Spleen (tissue), 11 donors: Measurements from ENCODE around the gene HS3ST1. TPM values are rescaled to one million over a fixed set of nuclear protein-coding genes. Genes with fewer than 3 reads are reported as not detected.

Experiments used
- DNase-seq: peaks from one replicate; pipeline ENCODE4 v3.0.0-alpha.2; 2020
- H3K27ac ChIP-seq, 8 donors: fragments of 200-600 bp; sonication (generic) in 7 of 8; 1 replicate in 4 of 8; 2 replicates in 4 of 8; pipeline versions ENCODE4 v1.5.0 to v1.8.0; 2016 to 2021; ENCODE audit warnings: inconsistent platforms in 4 of 8, mild to moderate bottlenecking in 4 of 8, moderate library complexity in 1 of 8
- H3K27me3 ChIP-seq, 7 donors: fragments of 200-600 bp; sonication (generic) in 6 of 7; replicated peaks in 1 of 7; 1 replicate in 4 of 7; 2 replicates in 3 of 7; pipeline versions ENCODE4 v1.5.0 to v1.8.0; 2016 to 2021; ENCODE audit warnings: inconsistent platforms in 3 of 7, mild to moderate bottlenecking in 1 of 7
- H3K36me3 ChIP-seq, 6 donors: fragments of 200-600 bp; sonication (generic) in 5 of 6; 1 replicate in 4 of 6; 2 replicates in 2 of 6; pipeline versions ENCODE4 v1.5.0 to v1.8.0; 2016 to 2021; ENCODE audit warnings: inconsistent platforms in 2 of 6
- H3K4me1 ChIP-seq, 6 donors: fragments of 200-600 bp; sonication (generic) in 5 of 6; 1 replicate in 3 of 6; 2 replicates in 3 of 6; pipeline versions ENCODE4 v1.5.0 to v1.8.0; 2016 to 2021; ENCODE audit warnings: inconsistent platforms in 3 of 6
- H3K4me3 ChIP-seq, 8 donors: fragments of 200-600 bp; sonication (generic) in 7 of 8; 1 replicate in 4 of 8; 2 replicates in 4 of 8; pipeline versions ENCODE4 v1.5.0 to v1.8.0; 2016 to 2021; ENCODE audit warnings: inconsistent platforms in 4 of 8, mild to moderate bottlenecking in 4 of 8, moderate library complexity in 2 of 8
- H3K9me3 ChIP-seq, 8 donors: fragments of 200-600 bp; sonication (generic) in 7 of 8; 1 replicate in 4 of 8; 2 replicates in 4 of 8; pipeline versions ENCODE4 v1.5.0 to v1.8.0; 2016 to 2021; ENCODE audit warnings: inconsistent platforms in 4 of 8
- POLR2A ChIP-seq, 3 donors: fragments of 450-650 bp; IDR thresholded peaks; one replicate each; pipeline ENCODE4 v1.5.1; 2017; ENCODE audit warnings: antibody characterized with exemption in 3 of 3, mild to moderate bottlenecking in 1 of 3
- POLR2AphosphoS5 ChIP-seq, 3 donors: sonication (generic); formaldehyde crosslinking; IDR thresholded peaks; one replicate each; pipeline ENCODE4 v1.5.1; 2017; ENCODE audit warnings: antibody characterized with exemption in 3 of 3
- WGBS, 5 donors: extraction: QIAGEN DNeasy Blood & Tissue Kit in 3 of 5; methylation state at CpG; one replicate each; pipeline versions ENCODE4 v1.1.5 to v1.1.7; 2013 to 2018; 5-methylcytosine and 5-hydroxymethylcytosine counted together
- intact Hi-C: fragments of 100-400 bp; cut with DNase I; formaldehyde crosslinking; loops from one replicate; pipeline ENCODE4 v1.15.0; 2023; ENCODE audit warnings: low total_unique reads
- microRNA-seq, 3 donors: library from miRNA; unstranded; fragments of <30 nt; microRNA quantifications; one replicate each; pipeline versions ENCODE4 to v1.1.0, GENCODE V29; 2019 to 2020
- polyA plus RNA-seq, 3 donors: library from polyadenylated mRNA; stranded (reverse); fragments of 200-250 nt; gene quantifications; one replicate each; pipeline ENCODE4 v1.2.1, GENCODE V29; 2013
- small RNA-seq, 4 donors: library from RNA; depleted of rRNA; stranded (forward); fragments of <200 nt; gene quantifications; one replicate each; pipeline ENCODE3, GENCODE V24; 2016
- total RNA-seq, 7 donors: library from RNA; depleted of rRNA in 3 of 7; stranded (reverse); fragments of >200 nt in 3 of 7; fragmentation: NEBNext Ultra II Directional in 4 of 7; extraction: Animal tissue kit (Norgen Biotek cat#: 25700) in 4 of 7; gene quantifications; one replicate each; pipeline versions ENCODE4 v1.1.0 to v1.2.1, GENCODE V29; 2016 to 2021
- TF ChIP-seq, protein P1 (sequence below), 11 experiments: fragments of 200-600 bp in 7 of 11; fragments of 450-650 bp in 4 of 11; sonication (generic) in 4 of 11; IDR thresholded peaks in 8 of 11; conservative IDR thresholded peaks in 3 of 11; 1 replicate in 7 of 11; 2 replicates in 4 of 11; pipeline versions ENCODE4 v1.4.0 to v1.8.0; 2016 to 2021; ENCODE audit warnings: antibody characterized with exemption in 11 of 11, inconsistent platforms in 4 of 11, mild to moderate bottlenecking in 1 of 11
- donor health status: healthy with polysubstance abuse.
- donor health status: DM: no; HTN: no; CAD: no; lungs with moderate emphysema.
- donor health status: DM: no; HTN: no; CAD: no.
- donor health status: Bipolar disorder and iron deficiency.
- donor health status: healthy.
- donor health status: DM: no; HTN: no; CAD: no.
- donor health status: DM: yes; HTN: yes; CAD: no.

HS3ST1 gene
- total and polyA plus RNA-seq, 10 donors: 1.8 to 7.4 (median 3.4) TPM

DNA sequence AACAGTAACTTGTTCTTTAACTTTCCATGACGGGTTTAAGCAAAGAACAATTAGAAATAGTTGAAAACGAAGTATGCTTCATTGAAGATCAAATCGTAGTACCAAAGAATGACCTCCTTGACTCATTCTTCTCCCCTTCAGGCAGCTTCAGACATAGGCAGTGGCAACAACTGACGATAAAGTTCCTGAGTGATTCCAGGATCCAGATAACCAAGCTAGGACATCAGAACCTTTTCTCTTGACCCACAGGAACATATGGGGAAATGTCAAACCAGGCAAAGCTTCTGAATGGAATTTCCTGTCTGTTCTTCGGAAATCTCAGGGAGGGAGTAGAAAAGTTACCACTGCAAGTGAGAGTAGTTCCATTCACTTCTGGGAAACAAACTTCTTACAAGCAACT lies 74.2 kb downstream of the HS3ST1 start:
- TF ChIP-seq, protein P1, sequence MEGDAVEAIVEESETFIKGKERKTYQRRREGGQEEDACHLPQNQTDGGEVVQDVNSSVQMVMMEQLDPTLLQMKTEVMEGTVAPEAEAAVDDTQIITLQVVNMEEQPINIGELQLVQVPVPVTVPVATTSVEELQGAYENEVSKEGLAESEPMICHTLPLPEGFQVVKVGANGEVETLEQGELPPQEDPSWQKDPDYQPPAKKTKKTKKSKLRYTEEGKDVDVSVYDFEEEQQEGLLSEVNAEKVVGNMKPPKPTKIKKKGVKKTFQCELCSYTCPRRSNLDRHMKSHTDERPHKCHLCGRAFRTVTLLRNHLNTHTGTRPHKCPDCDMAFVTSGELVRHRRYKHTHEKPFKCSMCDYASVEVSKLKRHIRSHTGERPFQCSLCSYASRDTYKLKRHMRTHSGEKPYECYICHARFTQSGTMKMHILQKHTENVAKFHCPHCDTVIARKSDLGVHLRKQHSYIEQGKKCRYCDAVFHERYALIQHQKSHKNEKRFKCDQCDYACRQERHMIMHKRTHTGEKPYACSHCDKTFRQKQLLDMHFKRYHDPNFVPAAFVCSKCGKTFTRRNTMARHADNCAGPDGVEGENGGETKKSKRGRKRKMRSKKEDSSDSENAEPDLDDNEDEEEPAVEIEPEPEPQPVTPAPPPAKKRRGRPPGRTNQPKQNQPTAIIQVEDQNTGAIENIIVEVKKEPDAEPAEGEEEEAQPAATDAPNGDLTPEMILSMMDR (IDR thresholded peaks at IDR 0.05 in 8 of 11, conservative IDR thresholded peaks at IDR 0.05 in 3 of 11): no peak
- TF ChIP-seq POLR2AphosphoS5 (IDR thresholded peaks at IDR 0.05): no peak
- TF ChIP-seq POLR2A (IDR thresholded peaks at IDR 0.05): no peak
- H3K4me1 ChIP-seq: no peaks in the 10 kb centered on the region
- 82 to 90% (median 84%) methylated on average over 5 of the region's 5 CpGs for WGBS, 5 donors
- H3K27ac ChIP-seq: no peak overlapping the region
- peaks cover 0 to 8% (median 0%) of the 10 kb centered on the region in 8 donors for H3K9me3 ChIP-seq
- no peak overlapping the region for H3K4me3 ChIP-seq
- H3K36me3 ChIP-seq: no peaks in the 10 kb centered on the region
- no peak for DNase-seq
- H3K27me3 ChIP-seq: no peaks in the 10 kb centered on the region
- intact Hi-C loops: no loop called here

DNA sequence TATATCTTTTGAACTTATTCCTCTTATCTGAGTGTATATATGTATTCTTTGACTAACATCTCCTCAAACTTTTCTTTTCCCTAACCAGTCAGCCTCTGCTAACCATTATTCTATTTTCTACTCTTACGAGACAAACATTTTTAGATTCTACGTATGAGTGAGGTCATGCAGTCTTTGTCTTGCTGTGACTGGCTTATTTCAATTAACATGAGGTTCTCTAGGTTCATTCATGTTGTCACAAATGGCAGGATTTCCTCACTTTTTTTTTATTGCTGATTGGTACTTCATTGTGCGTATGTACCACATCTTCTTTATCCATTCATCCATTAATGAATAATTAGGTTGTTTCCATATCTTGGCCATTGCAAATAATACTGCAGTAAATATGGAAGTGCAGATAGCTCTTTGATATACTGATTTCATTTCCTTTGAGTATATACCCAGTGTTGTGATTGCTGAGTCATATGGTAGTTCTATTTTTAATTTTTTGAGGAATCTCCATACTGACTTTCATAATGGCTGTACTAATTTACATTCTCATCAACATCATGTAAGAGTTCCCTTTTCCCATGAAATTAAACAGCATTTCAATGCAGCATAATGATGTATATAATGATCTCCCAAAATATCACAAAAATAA lies 80.1 kb downstream of the HS3ST1 start:
- no peaks in the 10 kb centered on the region for H3K36me3 ChIP-seq
- no peak overlapping the region for H3K4me3 ChIP-seq
- no peaks in the 10 kb centered on the region for H3K27me3 ChIP-seq
- intact Hi-C loops: no loop called here
- TF ChIP-seq, protein P1 (IDR thresholded peaks at IDR 0.05 in 8 of 11, conservative IDR thresholded peaks at IDR 0.05 in 3 of 11): no peak
- TF ChIP-seq POLR2A (IDR thresholded peaks at IDR 0.05): no peak
- TF ChIP-seq POLR2AphosphoS5 (IDR thresholded peaks at IDR 0.05): no peak
- no peaks in the 10 kb centered on the region for H3K9me3 ChIP-seq
- no peak overlapping the region for H3K27ac ChIP-seq
- H3K4me1 ChIP-seq: no peaks in the 10 kb centered on the region
- 88 to 95% (median 90%) methylated on average over 3 of the region's 3 CpGs for WGBS, 5 donors
- no peak for DNase-seq

DNA sequence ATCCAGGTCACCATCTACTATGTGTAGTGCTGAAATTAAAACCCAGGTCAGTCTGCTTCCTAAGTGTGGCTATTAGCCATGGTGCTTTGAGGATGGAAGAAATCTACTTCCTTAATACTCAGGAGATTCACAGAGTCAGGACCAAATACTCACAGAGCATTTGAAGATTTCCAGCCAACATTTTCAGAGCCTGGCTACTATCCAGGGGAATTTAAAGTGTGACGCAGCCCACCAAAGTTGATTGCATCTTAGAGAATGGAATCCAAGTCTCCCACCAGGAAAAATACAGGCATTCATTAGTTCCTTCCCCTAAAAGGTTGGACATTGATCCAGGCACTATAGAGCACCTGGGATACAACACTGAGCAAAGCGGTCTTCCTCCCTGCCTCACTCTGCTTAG lies 83.8 kb downstream of the HS3ST1 start:
- H3K27ac ChIP-seq: no peak overlapping the region
- no peaks in the 10 kb centered on the region for H3K27me3 ChIP-seq
- WGBS, 5 donors: 87 to 92% (median 89%) methylated on average over 2 of the region's 2 CpGs
- no peak for DNase-seq
- no peak overlapping the region for H3K4me3 ChIP-seq
- no peaks in the 10 kb centered on the region for H3K9me3 ChIP-seq
- intact Hi-C loops: no loop called here
- H3K36me3 ChIP-seq: no peaks in the 10 kb centered on the region
- peaks cover 0 to 10% (median 3%) of the 10 kb centered on the region in 6 donors for H3K4me1 ChIP-seq
- TF ChIP-seq POLR2A (IDR thresholded peaks at IDR 0.05): no peak
- TF ChIP-seq, protein P1 (IDR thresholded peaks at IDR 0.05 in 8 of 11, conservative IDR thresholded peaks at IDR 0.05 in 3 of 11): no peak

DNA sequence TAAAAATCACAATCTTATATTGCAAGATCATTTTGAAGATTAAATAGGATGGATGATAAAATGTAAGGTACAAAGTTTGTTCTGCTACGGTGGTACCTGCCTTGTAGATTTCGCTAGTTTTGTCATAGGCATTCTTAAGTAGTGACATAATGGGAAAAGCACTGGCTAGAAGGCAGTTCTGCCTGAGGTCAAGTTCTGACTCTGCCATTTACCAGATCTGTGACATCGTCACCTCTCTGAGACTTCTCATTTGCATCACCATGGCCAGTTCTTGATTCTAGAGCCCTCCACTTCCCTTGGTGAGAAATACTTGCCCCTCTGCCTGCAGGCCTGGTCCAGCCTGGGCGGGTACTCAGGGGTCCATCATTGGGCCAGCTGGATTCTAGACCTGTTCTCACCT lies 85.2 kb downstream of the HS3ST1 start:
- WGBS, 5 donors: 83 to 92% (median 87%) methylated on average over 4 of the region's 4 CpGs
- Histone ChIP-seq H3K9me3 (no peaks in the 10 kb centered on the region), H3K4me1 (peaks cover 0 to 23% (median 12%) of the 10 kb centered on the region in 6 donors), H3K4me3 (no peak overlapping the region), H3K27me3 (no peaks in the 10 kb centered on the region), H3K27ac (no peak overlapping the region), H3K36me3 (no peaks in the 10 kb centered on the region)
- intact Hi-C loops: no loop called here
- no peak for TF ChIP-seq POLR2A (IDR thresholded peaks at IDR 0.05)
- TF ChIP-seq, protein P1 (IDR thresholded peaks at IDR 0.05 in 8 of 11, conservative IDR thresholded peaks at IDR 0.05 in 3 of 11): no peak
- TF ChIP-seq POLR2AphosphoS5 (IDR thresholded peaks at IDR 0.05): no peak
- DNase-seq: no peak

Small RNAs within 50 kb of the gene (microRNA-seq; reads per million reads assigned to microRNA genes)
- gene MIR572: 0 reads per million in 3 donors

Small RNAs within 50 kb of the gene (small RNA-seq; reads per million reads assigned to genes)
- gene MIR572 (0 reads per million in 4 donors), gene RNA5SP156 (0 reads per million in 4 donors)
